Measurements from ENCODE around the gene DCTN1. TPM values are rescaled to one million over a fixed set of nuclear protein-coding genes. Genes with fewer than 3 reads are reported as not detected.
A peak's percentile ranks its signal among the peaks of the same experiment; 100 is the strongest.

The DCTN1 gene
- total RNA-seq, 2 donors from 2014 or later: 159 to 213 TPM

DNA sequence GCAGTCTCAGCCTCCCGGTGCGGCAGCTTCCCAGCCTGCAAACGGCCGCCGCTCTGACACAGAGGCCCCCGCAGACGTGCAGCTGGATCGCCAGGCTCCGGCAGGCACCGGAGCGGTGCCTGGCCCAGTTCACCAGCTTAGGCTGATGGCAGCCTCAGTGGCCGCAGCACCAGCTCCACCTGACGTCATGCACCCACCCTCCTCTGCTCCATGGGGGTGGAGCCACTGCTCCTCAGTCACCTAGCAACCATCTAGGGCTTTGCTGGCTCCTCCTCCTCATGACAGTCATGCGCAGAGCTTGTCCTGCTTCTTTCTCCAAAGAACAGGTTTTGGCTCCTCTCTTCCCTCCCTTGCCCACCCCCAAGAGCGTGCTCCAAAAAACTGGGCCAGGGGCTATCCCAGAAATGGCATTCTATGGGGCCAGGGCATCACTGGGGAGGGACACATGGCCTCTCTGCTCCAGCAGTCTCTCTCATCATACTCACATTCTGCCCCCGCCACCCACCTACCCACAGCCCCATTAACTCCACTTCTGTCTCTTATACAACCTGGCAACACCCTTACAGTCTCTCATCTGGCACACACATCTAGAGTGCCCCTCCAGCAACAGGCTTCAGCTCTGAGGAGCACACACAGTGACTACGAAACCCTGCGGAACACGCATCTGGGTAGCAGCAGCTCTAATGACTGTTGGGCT is 5.5 kb downstream of the DCTN1 start:
- Mint-ChIP-seq H3K4me3 (peak overlapping the region; percentile 59), H3K4me1 (peaks cover 36% of the 10 kb centered on the region), H3K27me3 (ENCODE audit: insufficient read depth) (no peaks in the 10 kb centered on the region), H3K36me3 (ENCODE audit: low read depth) (peaks cover 39% of the 10 kb centered on the region), H3K27ac (peak overlapping the region; percentile 96), H3K9me3 (no peaks in the 10 kb centered on the region)
- WGBS, 2 experiments (ENCODE audit: insufficient coverage in 1 of 2, insufficient read length in 1 of 2): 34 to 46% methylated on average over 17 to 19 of the region's 19 CpGs
- no peaks in the 10 kb centered on the region for H3K9me3 ChIP-seq (ENCODE audit: control insufficient read depth, low read length)
- H3K27me3 ChIP-seq (ENCODE audit: control insufficient read depth, insufficient read depth, low read length, poor library complexity, severe bottlenecking): no peaks in the 10 kb centered on the region
- peak overlapping the region; percentile 61 for H3K27ac ChIP-seq (ENCODE audit: low read depth, low read length)
- DNase-seq: peak; percentile 94
- TF ChIP-seq, protein P1, sequence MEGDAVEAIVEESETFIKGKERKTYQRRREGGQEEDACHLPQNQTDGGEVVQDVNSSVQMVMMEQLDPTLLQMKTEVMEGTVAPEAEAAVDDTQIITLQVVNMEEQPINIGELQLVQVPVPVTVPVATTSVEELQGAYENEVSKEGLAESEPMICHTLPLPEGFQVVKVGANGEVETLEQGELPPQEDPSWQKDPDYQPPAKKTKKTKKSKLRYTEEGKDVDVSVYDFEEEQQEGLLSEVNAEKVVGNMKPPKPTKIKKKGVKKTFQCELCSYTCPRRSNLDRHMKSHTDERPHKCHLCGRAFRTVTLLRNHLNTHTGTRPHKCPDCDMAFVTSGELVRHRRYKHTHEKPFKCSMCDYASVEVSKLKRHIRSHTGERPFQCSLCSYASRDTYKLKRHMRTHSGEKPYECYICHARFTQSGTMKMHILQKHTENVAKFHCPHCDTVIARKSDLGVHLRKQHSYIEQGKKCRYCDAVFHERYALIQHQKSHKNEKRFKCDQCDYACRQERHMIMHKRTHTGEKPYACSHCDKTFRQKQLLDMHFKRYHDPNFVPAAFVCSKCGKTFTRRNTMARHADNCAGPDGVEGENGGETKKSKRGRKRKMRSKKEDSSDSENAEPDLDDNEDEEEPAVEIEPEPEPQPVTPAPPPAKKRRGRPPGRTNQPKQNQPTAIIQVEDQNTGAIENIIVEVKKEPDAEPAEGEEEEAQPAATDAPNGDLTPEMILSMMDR (conservative IDR thresholded peaks at IDR 0.05): no peak
- peaks cover 13% of the 10 kb centered on the region for H3K4me1 ChIP-seq (ENCODE audit: control insufficient read depth, insufficient read depth, low read length)
- peak overlapping the region; percentile 77 for H3K4me3 ChIP-seq (ENCODE audit: low read length)
- peaks cover 65% of the 10 kb centered on the region for H3K36me3 ChIP-seq (ENCODE audit: control insufficient read depth, insufficient read depth, low read length)
- H3K9ac ChIP-seq (ENCODE audit: extremely low read depth, low read length, poor library complexity, severe bottlenecking): peak overlapping the region; percentile 53

DNA sequence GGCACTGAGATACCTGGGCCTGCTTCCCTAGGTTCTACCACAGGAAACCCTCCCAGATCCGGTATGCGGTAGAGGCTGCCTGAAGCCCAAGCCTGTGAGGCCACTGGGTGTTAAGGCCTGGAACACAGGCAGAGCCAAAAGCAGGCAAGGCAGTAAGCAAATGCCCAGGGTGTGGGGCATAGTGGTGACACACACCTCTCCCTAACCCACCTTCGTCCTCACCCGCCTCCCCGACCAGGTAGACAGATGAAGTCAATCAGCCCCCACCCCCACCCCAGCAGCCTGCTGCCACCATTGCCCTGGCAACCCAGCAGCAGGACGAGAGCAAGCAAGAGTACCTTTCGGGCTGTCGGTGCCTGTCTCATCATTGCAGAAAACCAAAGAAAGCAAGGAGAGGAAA is 6.1 kb downstream of the DCTN1 start:
- H3K36me3 ChIP-seq (ENCODE audit: control insufficient read depth, insufficient read depth, low read length): peaks cover 72% of the 10 kb centered on the region
- H3K36me3 Mint-ChIP-seq (ENCODE audit: low read depth): peaks cover 44% of the 10 kb centered on the region
- TF ChIP-seq, protein P1 (conservative IDR thresholded peaks at IDR 0.05): no peak
- no peaks in the 10 kb centered on the region for H3K9me3 ChIP-seq (ENCODE audit: control insufficient read depth, low read length)
- peak; percentile 64 for DNase-seq
- H3K4me3 Mint-ChIP-seq: peak overlapping the region; percentile 59
- H3K9me3 Mint-ChIP-seq: no peaks in the 10 kb centered on the region
- H3K27ac Mint-ChIP-seq: peak overlapping the region; percentile 96
- peak overlapping the region; percentile 42 for H3K27ac ChIP-seq (ENCODE audit: low read depth, low read length)
- WGBS, 2 experiments (ENCODE audit: insufficient coverage in 1 of 2, insufficient read length in 1 of 2): 81 to 91% methylated on average over 4 to 8 of the region's 8 CpGs
- H3K9ac ChIP-seq (ENCODE audit: extremely low read depth, low read length, poor library complexity, severe bottlenecking): peak overlapping the region; percentile 53
- no peaks in the 10 kb centered on the region for H3K27me3 ChIP-seq (ENCODE audit: control insufficient read depth, insufficient read depth, low read length, poor library complexity, severe bottlenecking)
- H3K4me1 ChIP-seq (ENCODE audit: control insufficient read depth, insufficient read depth, low read length): peaks cover 13% of the 10 kb centered on the region
- H3K4me1 Mint-ChIP-seq: peaks cover 29% of the 10 kb centered on the region
- H3K27me3 Mint-ChIP-seq (ENCODE audit: insufficient read depth): no peaks in the 10 kb centered on the region
- peak overlapping the region; percentile 77 for H3K4me3 ChIP-seq (ENCODE audit: low read length)

DNA sequence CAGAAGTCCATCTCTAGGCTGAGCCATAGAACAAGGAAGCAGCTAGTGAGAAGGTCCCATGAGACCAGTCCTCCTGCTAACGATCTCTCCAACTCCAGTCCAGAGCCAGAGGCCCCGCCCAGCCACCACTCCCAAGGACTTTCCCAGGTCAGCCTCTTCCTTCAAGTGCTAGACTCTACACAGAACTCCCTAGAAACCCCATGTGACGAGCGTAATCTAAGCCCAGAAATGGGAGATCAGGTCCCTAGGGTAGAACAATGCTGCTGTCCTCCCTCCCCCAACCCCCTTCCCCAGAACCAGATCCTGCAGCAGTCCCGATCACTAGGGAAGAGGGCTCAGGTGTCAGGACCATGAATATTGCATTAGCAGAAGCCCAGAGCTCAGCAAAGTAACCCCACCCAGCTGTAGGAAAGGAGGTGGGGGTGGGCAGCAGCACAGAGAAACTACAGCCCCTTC is 6.9 kb downstream of the DCTN1 start:
- 84 to 100% methylated on average over 2 to 5 of the region's 5 CpGs for WGBS, 2 experiments (ENCODE audit: insufficient coverage in 1 of 2, insufficient read length in 1 of 2)

More for the DNA sequence above, 6.9 kb downstream of the DCTN1 start:
- Histone ChIP-seq H3K9me3 (ENCODE audit: control insufficient read depth, low read length) (no peaks in the 10 kb centered on the region), H3K27me3 (ENCODE audit: control insufficient read depth, insufficient read depth, low read length, poor library complexity, severe bottlenecking) (no peaks in the 10 kb centered on the region), H3K9ac (ENCODE audit: extremely low read depth, low read length, poor library complexity, severe bottlenecking) (no peak overlapping the region), H3K27ac (ENCODE audit: low read depth, low read length) (no peak overlapping the region), H3K36me3 (ENCODE audit: control insufficient read depth, insufficient read depth, low read length) (peaks cover 79% of the 10 kb centered on the region), H3K4me3 (ENCODE audit: low read length) (peak overlapping the region; percentile 77), H3K4me1 (ENCODE audit: control insufficient read depth, insufficient read depth, low read length) (peaks cover 13% of the 10 kb centered on the region)
- Mint-ChIP-seq H3K36me3 (ENCODE audit: low read depth) (peaks cover 52% of the 10 kb centered on the region), H3K27me3 (ENCODE audit: insufficient read depth) (no peaks in the 10 kb centered on the region), H3K4me1 (peaks cover 23% of the 10 kb centered on the region), H3K9me3 (no peaks in the 10 kb centered on the region), H3K27ac (peak overlapping the region; percentile 64), H3K4me3 (peak overlapping the region; percentile 59)
- DNase-seq: peak; percentile 64
- TF ChIP-seq, protein P1 (conservative IDR thresholded peaks at IDR 0.05): no peak
